MCF 10A (cell line): Measurements from ENCODE around the gene NKTR. TPM values are rescaled to one million over a fixed set of nuclear protein-coding genes. Genes with fewer than 3 reads are reported as not detected.

Experiments
- BruUV-seq: library from RNA; stranded (reverse); fragments of 400-500 nt; replicated peaks from 2 replicates; lab custom pipeline; 2021; lab: Mats Ljungman, UMichigan
- CTCF ChIA-PET: fragments of 300-600 bp; sonication (Branson Sonifier 250); formaldehyde crosslinking; extraction: SDS; loops from one replicate; lab custom pipeline; 2021; ENCODE audit warnings: antibody characterized with exemption, inconsistent platforms; lab: Yijun Ruan, JAX
- POLR2A ChIA-PET: fragments of 300-600, 350-650 bp; sonication (Branson Sonifier 250); formaldehyde crosslinking; extraction: SDS; loops from one replicate; lab custom pipeline; 2020; ENCODE audit warnings: antibody characterized with exemption, inconsistent platforms; lab: Yijun Ruan, JAX
- DNase-seq: peaks from one replicate; pipeline ENCODE4 v3.0.0-alpha.2; 2018; ENCODE audit not compliant: unreplicated experiment
- H3K27ac Mint-ChIP-seq: one replicate; pipeline ENCODE4 v1.8.0; 2022; ENCODE audit warnings: mild to moderate bottlenecking, low read depth, mixed read lengths; ENCODE audit not compliant: unreplicated experiment
- H3K27me3 Mint-ChIP-seq: one replicate; pipeline ENCODE4 v1.8.0; 2022; ENCODE audit warnings: mixed read lengths; ENCODE audit not compliant: insufficient read depth, unreplicated experiment
- H3K36me3 Mint-ChIP-seq: one replicate; pipeline ENCODE4 v1.8.0; 2022; ENCODE audit warnings: mild to moderate bottlenecking, moderate library complexity, mixed read lengths; ENCODE audit not compliant: insufficient read depth, unreplicated experiment
- H3K4me1 Mint-ChIP-seq: one replicate; pipeline ENCODE4 v1.8.0; 2022; ENCODE audit warnings: mixed read lengths; ENCODE audit not compliant: insufficient read depth, unreplicated experiment
- H3K4me3 Mint-ChIP-seq: one replicate; pipeline ENCODE4 v1.8.0; 2022; ENCODE audit warnings: mild to moderate bottlenecking, moderate library complexity, mixed read lengths; ENCODE audit not compliant: unreplicated experiment
- H3K9me3 Mint-ChIP-seq: one replicate; pipeline ENCODE4 v1.8.0; 2022; ENCODE audit warnings: mixed read lengths; ENCODE audit not compliant: unreplicated experiment
- CTCF ChIP-seq: fragments of 200-600 bp; IDR thresholded peaks from one replicate; pipeline ENCODE4 v1.8.0; 2022; ENCODE audit warnings: antibody characterized with exemption, mild to moderate bottlenecking; ENCODE audit not compliant: unreplicated experiment
- intact Hi-C: fragments of 100-400 bp; cut with micrococcal nuclease; formaldehyde crosslinking; loops from 2 replicates; pipeline ENCODE4 v1.14.1; 2022
- total RNA-seq: library from RNA; stranded (reverse); gene quantifications from 2 replicates; pipeline ENCODE4 v1.2.3, GENCODE V29; 2022

Gene NKTR
- total RNA-seq, 1 experiment from 2014 or later = 63.5 TPM

- DNase-seq = no peak
- TF ChIP-seq CTCF = no peak
- BruUV-seq = no TSS peak
- CTCF ChIA-PET = interaction anchor here (0.5 to 1.0 kb wide), 3 partner anchors 10 to 268 kb away, joined by 3 read pairs; no protein-coding TSS in a partner anchor
- POLR2A ChIA-PET = interaction anchor here (0.5 to 1.0 kb wide), 3 partner anchors 14 to 61 kb away, joined by 3 to 7 read pairs (median 3); no protein-coding TSS in a partner anchor
- peaks cover 12% of the 10 kb centered on the region for H3K4me1 Mint-ChIP-seq
- H3K9me3 Mint-ChIP-seq = no peaks in the 10 kb centered on the region
- peaks cover 22% of the 10 kb centered on the region for H3K36me3 Mint-ChIP-seq
- intact Hi-C loops = no loop called here
- no peak overlapping the region for H3K27ac Mint-ChIP-seq
- no peak overlapping the region for H3K4me3 Mint-ChIP-seq
- no peaks in the 10 kb centered on the region for H3K27me3 Mint-ChIP-seq
Measured at GRCh38 chr3:42662813-42663535, 62.5 kb downstream of the NKTR start.

- CTCF ChIA-PET = interaction anchor here (0.5 to 1.0 kb wide), 3 partner anchors 9 to 267 kb away, joined by 3 read pairs; no protein-coding TSS in a partner anchor
Measured at GRCh38 chr3:42663581-42664437, 63.3 kb downstream of the NKTR start.

GRCh38 chr3:42664438-42664803 lies 63.9 kb downstream of the NKTR start:
- H3K27ac Mint-ChIP-seq = no peak overlapping the region
- ChIA-PET POLR2A (interaction anchor here (2.9 kb wide), 1 partner anchor 10 kb away, joined by 9 read pairs; no protein-coding TSS in a partner anchor), CTCF (interaction anchor here (0.6 to 1.0 kb wide), 2 partner anchors 9 to 63 kb away, joined by 3 read pairs; no protein-coding TSS in a partner anchor)
- DNase-seq = no peak
- no peak overlapping the region for H3K4me3 Mint-ChIP-seq
- H3K36me3 Mint-ChIP-seq = peaks cover 22% of the 10 kb centered on the region
- H3K9me3 Mint-ChIP-seq = no peaks in the 10 kb centered on the region
- no peak for TF ChIP-seq CTCF
- intact Hi-C loops = no loop called here
- no TSS peak for BruUV-seq
- H3K4me1 Mint-ChIP-seq = peaks cover 7% of the 10 kb centered on the region
- no peaks in the 10 kb centered on the region for H3K27me3 Mint-ChIP-seq

More at GRCh38 chr3:42663581-42664437, 63.3 kb downstream of the NKTR start:
- H3K36me3 Mint-ChIP-seq = peaks cover 22% of the 10 kb centered on the region
- H3K4me1 Mint-ChIP-seq = peaks cover 11% of the 10 kb centered on the region
- DNase-seq = no peak
- POLR2A ChIA-PET = interaction anchor here (0.6 to 1.0 kb wide), 2 partner anchors 14 to 56 kb away, joined by 3 to 7 read pairs; no protein-coding TSS in a partner anchor
- TF ChIP-seq CTCF = no peak
- H3K4me3 Mint-ChIP-seq = no peak overlapping the region
- intact Hi-C loops = no loop called here
- no TSS peak for BruUV-seq
- H3K27ac Mint-ChIP-seq = peak overlapping the region; percentile 23
- H3K27me3 Mint-ChIP-seq = no peaks in the 10 kb centered on the region
- no peaks in the 10 kb centered on the region for H3K9me3 Mint-ChIP-seq
